GM12878 (cell line): Measurements from ENCODE around the gene POFUT2. TPM values are rescaled to one million over a fixed set of nuclear protein-coding genes. Genes with fewer than 3 reads are reported as not detected.

Source experiments
- BHLHE40 ChIP-seq, 2 experiments: fragments of 450-650 bp in 1 of 2; IDR thresholded peaks; 2 replicates each; pipeline ENCODE4 v1.6.1; 2011 to 2017; ENCODE audit warnings: low read depth in 2 of 2, borderline replicate concordance in 1 of 2, improper control_type of control experiment in 1 of 2, low read length in 1 of 2, mild to moderate bottlenecking in 1 of 2
- CBX3 ChIP-seq: fragments of 200-600 bp; sonication (generic); IDR thresholded peaks from 2 replicates; pipeline ENCODE4 v1.6.1; 2016; ENCODE audit warnings: low read depth, borderline replicate concordance
- CREB1 ChIP-seq: IDR thresholded peaks from 2 replicates; pipeline ENCODE4 v1.6.1; 2012; ENCODE audit warnings: low read depth, mild to moderate bottlenecking, inconsistent platforms
- CREM ChIP-seq: IDR thresholded peaks from 2 replicates; pipeline ENCODE4 v1.6.1; 2014; ENCODE audit warnings: antibody characterized with exemption, low read depth
- DPF2 ChIP-seq: fragments of 450-650 bp; IDR thresholded peaks from 2 replicates; pipeline ENCODE4 v1.6.1; 2017; ENCODE audit warnings: mild to moderate bottlenecking
- EED ChIP-seq: sonication (generic); IDR thresholded peaks from 2 replicates; pipeline ENCODE4 v1.6.1; 2016; ENCODE audit warnings: antibody characterized with exemption, low read depth
- HSF1 ChIP-seq: fragments of 150-350 bp; IDR thresholded peaks from 2 replicates; pipeline ENCODE4 v1.6.1; 2014; ENCODE audit warnings: mild to moderate bottlenecking, low read depth, low read length
- IKZF2 ChIP-seq, 2 experiments: fragments of 450-650 bp; IDR thresholded peaks; 2 replicates each; pipeline ENCODE4 v1.6.1; 2017; ENCODE audit warnings: mild to moderate bottlenecking in 2 of 2, moderate library complexity in 2 of 2
- IRF4 ChIP-seq: IDR thresholded peaks from 2 replicates; pipeline ENCODE4 v1.6.1; 2011; ENCODE audit warnings: low read depth, low read length
- JUND ChIP-seq: IDR thresholded peaks from 2 replicates; pipeline ENCODE4 v1.6.1; 2012; ENCODE audit warnings: low read depth, mild to moderate bottlenecking, low read length, improper control_type of control experiment, moderate library complexity
- MTA3 ChIP-seq: IDR thresholded peaks from 2 replicates; pipeline ENCODE4 v1.6.1; 2012; ENCODE audit warnings: low read length, inconsistent platforms, borderline replicate concordance
- NFXL1 ChIP-seq: fragments of 450-650 bp; IDR thresholded peaks from 2 replicates; pipeline ENCODE4 v1.6.1; 2017; ENCODE audit warnings: antibody characterized with exemption, mild to moderate bottlenecking, borderline replicate concordance
- NKRF ChIP-seq: fragments of 450-650 bp; conservative IDR thresholded peaks from 2 replicates; pipeline ENCODE4 v1.6.1; 2017; ENCODE audit warnings: mild to moderate bottlenecking, moderate library complexity
- POU2F2 ChIP-seq: IDR thresholded peaks from 3 replicates; pipeline ENCODE4 v1.6.1; 2011; ENCODE audit warnings: low read depth, mild to moderate bottlenecking, low read length, borderline replicate concordance
- RB1 ChIP-seq: fragments of 450-650 bp; formaldehyde crosslinking; IDR thresholded peaks from 2 replicates; pipeline ENCODE4 v1.6.1; 2017; ENCODE audit warnings: mild to moderate bottlenecking, borderline replicate concordance
- STAT3 ChIP-seq: IDR thresholded peaks from 2 replicates; pipeline ENCODE4 v1.6.1; 2011; ENCODE audit warnings: low read depth, low read length, improper control_type of control experiment
- USF2 ChIP-seq: IDR thresholded peaks from 2 replicates; pipeline ENCODE4 v1.6.1; 2011; ENCODE audit warnings: low read depth, low read length, improper control_type of control experiment, borderline replicate concordance
- ZBTB4 ChIP-seq: fragments of 450-650 bp; formaldehyde crosslinking; IDR thresholded peaks from 2 replicates; pipeline ENCODE4 v1.4.0; 2022; ENCODE audit warnings: mild to moderate bottlenecking, moderate library complexity
- ZNF687 ChIP-seq: fragments of 450-650 bp; IDR thresholded peaks from 2 replicates; pipeline ENCODE4 v1.6.1; 2017; ENCODE audit warnings: mild to moderate bottlenecking, moderate library complexity
- polyA plus RNA-seq, 11 experiments: library from polyadenylated mRNA; depleted of rRNA in 4 of 11; unstranded in 6 of 11; stranded (reverse) in 5 of 11; fragments of >200 nt; fragmentation: Nextera tagmentation in 4 of 11; fragmentation: Illumina TruSeq in 1 of 11; extraction: Ambion mirVana in 4 of 11; extraction: Trizol in 1 of 11; gene quantifications; 1 replicate in 1 of 11; 2 replicates in 10 of 11; pipeline versions ENCODE4 v1.2.1 to v1.2.3, GENCODE V29; 2011 to 2016; ENCODE audit warnings: inconsistent platforms in 2 of 11, missing spikeins in 2 of 11, low read depth in 1 of 11
- total RNA-seq, 4 experiments: library from RNA; depleted of rRNA in 3 of 4; stranded (reverse); fragments of >200 nt in 3 of 4; fragmentation: Illumina TruSeq in 1 of 4; extraction: Trizol in 1 of 4; gene quantifications; 2 replicates each; pipeline versions ENCODE4 v1.2.1 to v1.2.3, GENCODE V29; 2013 to 2021

Gene POFUT2
- total and polyA plus RNA-seq, 10 of the 15 experiments (the other 5 are each of a cell fraction or from before 2014, with no cell fraction given): 1.2 to 15.1 (median 6.8) TPM

- TF ChIP-seq JUND (no peak), IRF4 (no peak), RB1 (no peak), IKZF2 (IDR thresholded peaks at IDR 0.05) (no peak), CREM (no peak), HSF1 (no peak), MTA3 (no peak), ZBTB4 (CRISPR knock-in tag) (no peak), DPF2 (peak; percentile 26; the same call in 1 of the 2 replicates), BHLHE40 (IDR thresholded peaks at IDR 0.05; ENCODE audit: borderline replicate concordance in 1 of 2, low read depth in 2 of 2, low read length in 1 of 2) (peak; percentile 11 to 77; a peak in 2 of 4 replicates), NFXL1 (no peak), CBX3 (no peak), EED (no peak), CREB1 (no peak), STAT3 (no peak), ZNF687 (no peak), NKRF (no peak), USF2 (peak; percentile 62), POU2F2 (no peak)
These were observed 32.2 kb downstream of the POFUT2 start (continued) for GRCh38 chr21:45255381-45256020.
